ENCODE measurements around the gene ADCY9.

ADCY9 gene

DNA sequence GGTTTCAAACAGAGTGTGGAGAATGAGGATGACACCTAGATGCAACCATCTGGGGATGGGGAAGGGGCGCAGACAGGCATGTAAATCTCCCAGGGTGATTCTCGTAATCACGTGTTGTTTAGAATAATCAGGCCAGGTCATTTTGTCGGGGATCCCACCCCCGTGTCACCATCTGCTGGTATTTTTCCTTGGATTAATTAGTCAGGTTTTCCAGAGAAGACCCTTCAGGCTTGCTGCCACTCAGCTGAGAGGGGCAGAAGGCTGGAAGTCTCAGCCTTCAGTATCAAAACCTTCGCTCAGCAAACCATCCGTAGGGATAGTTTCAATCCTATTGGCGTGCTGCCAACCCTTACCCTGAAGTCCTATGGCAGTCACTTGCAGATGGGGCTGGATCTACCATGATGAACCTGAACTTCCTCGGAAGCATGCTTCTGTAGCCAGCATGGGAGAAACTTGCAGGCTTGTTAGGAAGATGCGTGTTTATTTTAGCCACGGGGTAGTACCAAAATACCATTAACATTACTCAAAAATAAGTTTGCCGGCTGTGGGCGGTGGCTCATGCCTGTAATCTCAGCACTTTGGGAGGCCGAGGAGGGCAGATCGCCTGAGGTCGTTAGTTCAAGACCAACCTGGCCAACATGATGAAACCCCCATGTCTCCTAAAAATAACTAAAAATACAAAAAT lies 7.5 kb upstream of the ADCY9 start:
- no peak for DNase-seq (ENCODE audit: low read depth in 1 of 2, low spot score in 1 of 2)

DNA sequence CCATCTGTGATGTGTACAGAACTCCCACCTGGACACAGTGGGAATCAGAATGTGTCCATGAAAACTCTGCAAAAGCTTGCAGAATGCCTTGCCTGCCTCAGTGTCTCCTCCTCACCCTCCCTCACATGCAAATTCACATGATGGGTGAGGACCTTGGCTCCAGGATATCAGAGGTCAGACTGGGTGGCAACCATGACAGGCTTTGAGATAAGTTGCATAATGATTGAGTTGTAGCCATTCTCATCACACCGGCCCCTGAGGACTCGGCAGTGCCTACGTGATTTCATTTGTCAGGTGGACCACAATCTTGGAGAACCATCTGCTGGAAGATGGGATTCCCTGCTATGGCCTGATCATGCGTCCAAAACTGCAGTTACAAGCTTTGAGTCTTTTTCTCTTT lies 3.9 kb upstream of the ADCY9 start:
- no peak for DNase-seq (ENCODE audit: low read depth in 1 of 2, low spot score in 1 of 2)

DNA sequence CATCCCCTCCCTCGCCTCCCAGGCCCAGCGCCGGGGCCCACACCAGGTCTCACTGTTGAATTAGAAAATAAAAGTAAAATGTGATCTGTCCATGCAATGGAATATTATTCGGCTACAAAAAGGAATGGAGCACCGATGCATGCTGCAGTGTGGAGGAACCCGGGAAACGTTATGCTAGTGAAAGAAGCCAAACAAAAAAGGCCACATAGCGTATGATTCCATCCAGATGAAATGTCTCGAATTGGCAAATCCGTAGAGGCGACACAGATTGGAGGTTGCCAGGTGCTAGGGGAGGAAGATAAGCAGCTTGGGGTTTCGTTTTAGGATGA lies 972 bp upstream of the ADCY9 start:
- no peak for DNase-seq (ENCODE audit: low read depth in 1 of 2, low spot score in 1 of 2)

DNA sequence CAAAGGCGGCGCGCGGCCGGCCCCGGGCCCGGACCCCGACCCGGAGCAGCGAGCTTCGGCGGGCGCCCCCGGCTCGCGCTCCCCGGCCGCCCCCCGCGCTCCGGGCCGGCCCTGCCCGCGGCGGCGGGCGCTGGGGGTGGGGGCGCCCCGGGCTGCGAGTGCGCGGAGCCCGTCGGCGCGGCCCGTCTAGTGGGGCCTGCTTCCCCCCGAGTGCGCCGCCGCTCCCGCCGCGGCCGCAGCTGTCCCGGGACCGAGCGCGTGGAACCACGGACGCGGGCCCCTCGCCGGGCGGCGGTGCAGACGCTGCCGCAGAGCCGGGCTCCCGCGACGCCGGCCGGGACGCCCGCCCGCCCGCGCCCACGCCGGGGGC lies 308 bp downstream of the ADCY9 start:
- no peak for DNase-seq (ENCODE audit: low read depth in 1 of 2, low spot score in 1 of 2)

DNA sequence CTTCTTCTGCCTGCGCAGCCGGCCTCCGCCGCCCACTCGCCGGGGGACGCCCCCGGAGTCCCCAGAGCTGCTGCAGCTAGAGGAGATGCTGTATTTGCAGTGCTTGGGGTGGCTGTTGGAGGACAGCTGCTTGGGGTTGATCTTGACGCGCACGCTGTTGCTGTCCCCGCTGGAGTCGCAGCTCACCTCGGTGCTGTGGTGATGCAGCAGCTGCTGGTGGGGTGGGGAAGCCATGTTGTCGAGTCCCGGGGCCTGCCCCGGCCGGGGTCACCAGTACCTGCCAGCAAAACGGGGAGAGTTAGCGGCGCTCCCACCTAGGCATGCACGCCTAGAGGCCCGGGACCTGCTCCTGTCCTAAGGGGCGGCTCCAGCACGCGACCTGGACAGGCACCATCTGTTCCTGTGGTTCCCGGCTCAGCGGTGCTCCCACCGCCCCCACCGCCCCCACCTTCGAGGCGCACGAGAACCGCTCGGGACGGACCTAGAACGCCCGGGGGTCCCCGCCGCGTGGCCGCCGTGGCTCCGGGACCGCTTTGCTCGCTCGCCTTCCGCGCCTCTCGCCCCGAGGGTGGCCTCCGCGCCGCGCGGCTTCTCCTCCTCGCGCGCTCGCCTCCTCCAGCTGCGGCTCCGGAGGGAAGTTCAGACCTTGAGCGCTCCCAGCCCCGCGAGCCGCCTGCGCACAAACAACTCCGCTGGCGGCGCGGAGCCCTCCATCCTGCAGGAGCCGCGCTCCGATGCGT lies 863 bp downstream of the ADCY9 start:
- no peak for DNase-seq (ENCODE audit: low read depth in 1 of 2, low spot score in 1 of 2)

DNA sequence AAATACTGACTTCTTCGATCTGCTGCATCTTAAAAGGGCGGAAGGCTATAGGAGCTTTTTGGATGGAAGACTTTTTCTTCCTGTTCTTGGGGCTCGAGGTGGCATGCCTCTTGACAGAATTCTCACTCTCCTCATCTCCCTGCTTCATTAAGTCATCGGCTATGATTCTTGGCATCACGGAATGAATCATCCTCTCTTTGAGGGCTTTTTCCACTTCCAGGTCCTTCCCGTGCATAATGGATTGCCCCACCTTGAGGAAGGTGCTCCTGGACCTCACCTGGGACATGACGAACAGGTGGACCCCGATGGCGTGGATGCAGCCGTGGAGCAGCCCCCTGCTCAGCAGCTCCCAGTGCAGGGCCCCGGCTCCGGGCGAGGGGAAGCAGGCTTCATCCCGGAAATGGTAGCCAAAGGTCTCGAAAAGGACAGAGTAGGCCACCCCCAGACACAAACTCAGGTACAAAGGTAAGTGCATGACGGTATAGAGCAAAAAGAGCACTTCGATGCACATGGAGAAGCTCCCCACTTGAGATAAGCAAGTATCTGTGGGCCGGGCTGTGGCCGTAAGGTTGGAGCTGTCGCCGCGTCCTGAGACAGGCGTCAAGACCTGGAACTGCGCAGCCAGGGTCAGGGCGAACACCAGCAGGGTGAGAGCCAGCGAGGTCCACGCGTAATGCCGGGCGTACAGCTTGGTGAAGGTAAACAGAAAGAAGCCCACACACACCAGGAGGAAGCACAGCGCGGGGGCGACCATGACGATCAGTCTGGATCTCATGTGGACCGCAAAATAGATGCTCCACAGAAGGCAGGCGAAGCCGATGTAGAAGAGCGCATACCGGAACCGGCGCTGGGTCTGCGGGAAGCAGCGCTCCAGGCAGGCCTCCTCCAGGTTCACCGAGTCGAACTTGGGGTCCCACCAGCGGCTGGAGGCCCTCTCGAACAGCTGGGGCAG lies 1.7 kb downstream of the ADCY9 start:
- DNase-seq (ENCODE audit: low read depth in 1 of 2, low spot score in 1 of 2) = no peak

DNA sequence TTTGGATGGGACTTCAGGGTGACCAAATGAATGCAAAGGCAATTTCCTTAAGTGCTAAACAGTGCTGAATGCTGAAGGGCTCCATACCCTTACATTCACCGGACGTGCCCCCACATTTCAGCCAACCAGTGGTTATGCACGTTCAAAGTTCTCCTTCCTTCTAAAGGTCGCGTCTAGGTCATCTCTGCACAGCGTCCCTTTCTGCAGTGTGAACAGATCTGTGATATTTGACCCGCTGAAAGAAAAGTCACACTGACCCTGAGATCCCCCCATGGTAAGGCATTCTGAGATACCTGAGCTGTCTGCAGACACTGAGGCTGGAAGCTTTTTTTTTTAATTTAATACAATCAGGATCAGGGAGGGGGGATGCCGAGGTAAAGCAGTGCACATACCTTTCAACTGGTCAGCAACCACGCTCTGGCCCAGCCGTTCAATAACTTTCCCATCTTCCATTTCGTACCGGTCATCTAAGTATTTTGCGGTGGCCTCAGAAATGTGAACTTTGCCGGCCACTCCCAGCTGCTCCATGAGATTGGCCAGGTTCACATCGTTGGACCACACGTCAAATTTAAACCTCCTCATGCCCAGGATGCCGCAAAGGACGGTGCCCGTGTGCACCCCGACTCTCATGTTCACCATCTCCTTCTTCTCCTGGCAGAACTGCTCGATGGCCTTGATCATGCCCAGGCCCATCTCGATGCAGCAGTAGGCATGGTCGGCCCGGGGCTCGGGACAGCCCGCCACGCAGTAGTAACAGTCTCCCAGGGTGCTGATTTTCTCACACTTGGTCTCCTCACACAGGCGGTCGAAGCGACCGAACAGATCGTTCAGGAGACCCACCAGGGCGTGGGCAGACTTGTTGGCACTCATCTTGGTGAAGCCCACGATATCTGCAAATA lies 2.6 kb downstream of the ADCY9 start:
- DNase-seq (ENCODE audit: low read depth in 1 of 2, low spot score in 1 of 2) = no peak

DNA sequence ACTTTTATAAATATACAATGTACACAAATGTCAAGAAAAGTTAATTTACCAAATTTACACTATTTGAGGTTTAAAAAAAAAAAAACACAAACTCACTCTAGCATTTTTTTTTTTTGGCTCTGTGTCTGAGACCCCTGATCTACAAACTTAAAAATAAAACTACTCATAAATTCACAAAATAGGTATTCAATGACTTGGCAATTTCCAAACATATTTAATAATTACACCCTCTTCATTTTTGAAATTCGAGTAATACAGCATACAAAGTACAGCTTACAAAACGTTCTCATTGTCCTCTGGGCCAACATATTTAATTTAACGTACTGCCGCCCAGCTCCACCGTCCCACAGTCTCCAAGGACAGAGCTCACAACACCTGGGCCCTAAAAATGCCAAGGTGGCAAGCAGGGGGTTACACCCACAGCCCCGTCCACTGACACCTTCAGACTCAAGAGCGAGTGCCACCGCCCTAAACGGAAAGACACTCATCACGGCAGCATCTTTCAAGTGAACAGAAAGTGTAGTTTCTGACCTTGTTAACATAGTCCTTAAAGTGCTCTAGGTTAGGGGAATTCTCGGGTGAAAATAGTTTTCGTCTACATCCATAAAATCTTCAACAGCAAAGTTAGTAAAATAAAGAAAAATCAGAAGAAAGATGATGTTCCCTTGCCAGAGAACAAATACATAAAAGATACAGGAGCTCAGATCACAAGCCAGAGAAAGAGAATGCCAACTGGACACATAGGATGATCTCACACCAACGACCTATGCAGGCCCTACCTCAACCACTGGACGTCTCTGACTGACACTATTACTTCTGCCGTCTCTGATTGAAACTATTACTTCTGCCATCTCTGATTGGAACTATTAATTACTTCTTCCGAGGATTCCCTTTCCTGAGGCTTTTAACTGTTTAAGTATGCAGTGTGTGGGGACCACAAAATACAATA lies 4.2 kb downstream of the ADCY9 start:
- DNase-seq (ENCODE audit: low read depth in 1 of 2, low spot score in 1 of 2) = no peak

DNA sequence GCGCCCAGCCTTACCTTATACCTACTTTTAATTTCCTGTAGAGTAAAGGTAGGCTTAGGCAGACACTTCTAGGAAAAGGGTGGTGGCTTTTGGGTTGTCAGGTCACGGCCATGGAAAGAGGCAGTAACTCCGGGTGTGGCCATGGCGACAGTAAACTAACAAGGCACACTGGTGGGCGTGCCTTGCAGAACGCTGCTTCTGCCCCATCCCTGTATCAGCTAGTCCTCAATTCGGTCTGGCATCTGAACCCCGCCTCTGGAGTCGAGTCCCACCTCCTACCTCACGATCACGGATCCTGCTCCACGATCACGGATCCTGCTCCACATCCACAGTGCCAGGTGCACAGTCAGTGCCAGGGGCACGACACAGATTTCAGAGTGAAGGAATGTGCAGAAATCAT lies 5.6 kb downstream of the ADCY9 start:
- no peak for DNase-seq (ENCODE audit: low read depth in 1 of 2, low spot score in 1 of 2)

DNA sequence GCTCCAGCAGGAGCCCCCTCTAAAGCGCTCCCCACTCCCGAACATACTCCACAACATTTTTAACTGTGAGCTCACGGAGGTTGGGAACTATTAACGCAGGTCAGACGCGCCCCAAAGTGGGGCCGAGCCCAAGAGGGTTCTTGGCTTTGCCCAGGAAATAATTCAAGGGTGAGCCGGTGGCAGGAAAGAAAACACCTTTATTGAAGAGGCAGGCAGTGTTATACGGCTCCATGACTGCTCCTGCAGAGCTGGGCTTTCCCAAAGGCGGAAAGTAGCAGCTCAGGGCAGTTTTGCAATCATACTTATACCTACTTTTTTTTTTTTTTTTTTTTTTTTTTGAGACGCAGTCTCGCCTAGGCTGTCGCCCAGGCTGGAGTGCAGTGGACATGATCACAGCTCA lies 6.2 kb downstream of the ADCY9 start:
- no peak for DNase-seq (ENCODE audit: low read depth in 1 of 2, low spot score in 1 of 2)

DNA sequence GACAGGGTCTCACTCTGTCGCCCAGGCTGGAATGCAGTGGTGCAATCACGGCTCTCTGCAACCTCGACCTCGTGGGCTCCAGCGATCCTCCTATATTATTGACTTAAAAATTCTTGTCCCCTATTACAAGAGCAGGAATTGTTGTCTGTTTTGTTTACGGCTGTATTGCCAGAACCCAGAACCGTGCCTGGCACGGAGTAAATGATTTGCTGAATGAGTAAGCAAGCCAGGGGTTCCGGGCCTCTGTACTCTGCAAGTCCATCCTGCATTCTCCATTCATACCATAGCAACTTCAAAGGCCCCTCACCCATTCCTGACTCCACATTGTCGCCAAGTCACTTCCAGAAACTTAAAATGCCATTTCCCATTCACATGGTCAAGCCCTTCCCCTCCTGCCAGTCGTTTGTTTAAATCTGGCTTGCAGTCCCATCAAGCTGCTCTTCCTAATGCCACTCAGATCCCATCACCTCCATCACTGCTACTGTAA lies 6.9 kb downstream of the ADCY9 start:
- no peak for DNase-seq (ENCODE audit: low read depth in 1 of 2, low spot score in 1 of 2)

DNA sequence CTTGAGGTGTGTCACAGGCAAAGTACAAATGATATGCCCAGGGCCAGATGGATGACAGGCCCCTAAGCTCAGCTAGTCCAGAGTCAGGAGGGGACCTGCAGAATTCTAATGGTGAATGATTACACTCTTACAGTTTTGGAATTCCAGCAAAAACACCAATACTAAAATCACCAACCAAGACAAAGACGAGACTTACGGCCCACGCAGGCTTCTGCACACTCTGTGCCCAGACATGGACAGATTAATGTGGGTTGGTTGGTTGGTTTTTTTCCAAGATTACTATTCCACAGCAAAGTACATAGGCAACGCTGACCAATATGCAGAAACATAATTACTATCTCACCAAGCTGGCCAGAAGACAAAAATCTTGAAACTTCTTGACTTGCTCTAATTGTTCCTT lies 9.7 kb downstream of the ADCY9 start:
- DNase-seq (ENCODE audit: low read depth in 1 of 2, low spot score in 1 of 2) = no peak

DNA sequence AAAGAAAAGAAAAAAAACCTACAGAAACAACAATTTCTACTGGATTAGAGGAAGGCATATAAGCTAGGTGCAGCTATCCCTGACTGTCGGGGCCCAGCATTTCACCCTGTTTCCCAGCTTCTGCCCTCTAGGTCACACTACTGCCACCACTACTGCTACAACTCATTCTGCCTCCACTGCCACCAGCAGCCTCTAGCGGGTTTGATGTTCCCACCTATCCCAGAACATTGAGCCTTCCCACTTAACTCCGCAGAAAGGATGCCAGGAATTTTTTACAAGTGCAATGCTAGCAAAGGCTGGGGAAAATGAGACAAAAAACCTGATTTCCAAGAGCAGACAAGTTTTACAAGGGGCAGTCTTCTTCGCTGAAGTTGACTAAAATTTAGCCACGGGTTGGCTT lies 10.4 kb downstream of the ADCY9 start:
- DNase-seq (ENCODE audit: low read depth in 1 of 2, low spot score in 1 of 2) = no peak

DNA sequence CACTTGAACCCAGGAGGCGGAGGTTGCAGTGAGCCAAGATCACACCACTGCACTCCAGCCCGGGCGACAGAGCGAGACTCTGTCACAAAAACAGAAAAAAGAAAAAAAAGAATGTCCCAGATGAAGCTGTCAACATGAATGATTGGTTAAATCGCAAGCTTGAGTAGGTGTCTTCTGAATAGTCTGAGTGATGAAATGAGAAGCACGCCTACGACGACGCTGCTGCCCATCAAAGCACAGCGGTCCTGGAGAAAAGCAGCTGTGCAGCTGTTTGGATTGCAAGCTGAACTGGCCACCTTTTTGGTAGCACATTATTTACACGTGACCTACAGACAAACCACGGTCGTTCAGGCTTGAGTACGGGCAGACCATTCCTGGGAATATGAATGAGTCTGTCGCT lies 12.5 kb downstream of the ADCY9 start:
- DNase-seq (ENCODE audit: low read depth in 1 of 2, low spot score in 1 of 2) = no peak

DNA sequence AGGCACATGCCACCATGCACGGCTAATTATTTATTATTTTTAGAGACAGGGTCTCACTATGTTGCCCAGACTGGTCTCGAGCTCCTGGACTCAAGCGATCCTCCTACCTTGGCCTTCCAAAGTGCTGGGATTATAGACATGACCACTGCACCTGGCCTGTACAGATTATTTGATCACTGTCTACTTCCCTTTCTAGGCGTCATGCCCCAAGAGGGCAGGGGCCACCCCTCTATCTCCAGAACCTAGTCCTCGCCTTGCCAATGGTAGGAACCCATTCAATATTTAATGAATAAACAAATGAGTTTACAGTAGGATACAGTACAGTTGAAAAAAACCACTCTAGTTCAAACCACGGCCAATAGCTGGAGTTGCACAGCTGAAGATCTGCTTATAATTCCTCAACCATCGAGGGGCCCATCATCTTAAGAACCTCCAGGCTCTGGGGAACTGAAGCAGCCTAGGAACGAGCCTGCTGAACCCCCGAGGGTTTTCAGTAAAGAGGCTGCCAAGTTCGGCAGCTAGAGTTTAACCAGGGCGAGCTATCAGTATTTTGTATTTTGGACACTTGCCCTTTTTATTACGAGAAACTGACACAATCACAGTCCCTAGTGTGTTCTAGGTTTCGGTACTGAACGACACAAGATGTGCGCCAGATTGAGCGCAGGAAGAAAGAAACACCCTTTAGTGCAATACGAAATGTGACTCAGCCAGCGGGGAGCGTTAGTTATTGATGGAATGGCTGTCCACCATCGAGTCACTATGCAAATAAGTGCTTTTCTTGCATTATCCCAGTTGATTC lies 14.6 kb downstream of the ADCY9 start:
- no peak for DNase-seq (ENCODE audit: low read depth in 1 of 2, low spot score in 1 of 2)

DNA sequence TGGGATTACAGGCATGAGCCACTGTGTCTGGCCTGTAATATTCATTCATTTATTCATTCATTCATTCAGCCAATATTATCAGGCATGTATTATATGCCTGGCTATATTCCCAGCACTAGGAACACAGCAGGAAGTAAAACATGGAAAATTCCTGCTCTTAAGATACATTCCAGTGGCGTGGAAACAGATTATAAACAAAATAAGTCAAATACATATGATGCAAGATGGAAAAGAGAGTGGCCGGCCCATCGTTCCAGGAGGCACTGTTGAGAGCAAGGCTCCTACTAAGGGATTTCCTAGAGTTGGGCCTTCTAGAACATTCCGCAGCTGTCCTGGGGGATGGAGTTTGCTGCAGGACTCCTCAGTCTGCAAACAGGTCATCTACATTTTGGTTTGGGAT lies 17.7 kb downstream of the ADCY9 start:
- no peak for DNase-seq (ENCODE audit: low read depth in 1 of 2, low spot score in 1 of 2)

DNA sequence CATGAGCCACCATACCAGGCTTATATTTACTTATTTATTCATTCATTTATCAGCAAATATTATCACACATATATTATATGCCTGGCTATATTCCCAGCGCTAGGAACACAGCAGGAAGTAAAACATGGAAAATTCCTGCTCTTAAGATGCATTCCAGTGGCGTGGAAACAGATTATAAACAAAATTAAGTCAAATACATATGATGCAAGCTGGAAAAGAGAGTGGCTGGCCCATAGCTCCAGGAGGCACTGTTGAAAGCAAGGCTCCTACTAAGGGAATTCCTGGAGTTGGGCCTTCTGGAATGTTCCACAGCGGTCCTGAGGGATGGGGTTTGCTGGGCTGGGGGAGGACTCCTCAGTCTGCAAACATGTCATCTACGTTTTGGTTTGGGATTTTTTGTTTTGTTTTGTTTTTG lies 18.4 kb downstream of the ADCY9 start:
- DNase-seq (ENCODE audit: low read depth in 1 of 2, low spot score in 1 of 2) = no peak

DNA sequence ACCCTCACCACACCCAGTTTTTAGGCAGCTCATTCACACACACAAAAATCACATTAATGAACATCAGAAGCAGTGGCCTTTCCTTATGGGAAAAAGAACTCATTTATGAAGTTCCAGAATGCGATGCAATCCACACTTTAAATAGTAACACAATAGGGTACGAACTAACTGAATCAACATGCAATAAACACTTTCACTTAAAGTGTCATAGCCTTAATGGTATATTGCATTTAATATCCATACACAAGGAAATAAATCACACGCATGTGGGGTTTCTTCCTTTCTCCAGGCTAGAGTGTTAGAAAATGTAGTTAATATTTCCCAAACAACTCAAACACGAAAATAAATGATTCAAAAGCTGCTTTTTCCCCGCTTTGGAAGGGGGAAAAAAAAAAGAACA lies 19.7 kb downstream of the ADCY9 start:
- no peak for DNase-seq (ENCODE audit: low read depth in 1 of 2, low spot score in 1 of 2)
